Choroid plexus epithelial cell (primary cell): ENCODE results near the gene TRAF5.
A peak's percentile ranks its signal among the peaks of the same experiment; 100 is the strongest.

Experiments
- DNase-seq: peaks from one replicate; pipeline ENCODE4 v3.0.0-alpha.2; 2010; ENCODE audit warnings: low read depth
- H3K4me3 ChIP-seq: 2 replicates; pipeline ENCODE4 v1.5.1; 2011; ENCODE audit warnings: low read depth, mild to moderate bottlenecking, control low read depth, low read length, moderate library complexity
- CTCF ChIP-seq: conservative IDR thresholded peaks from 2 replicates; pipeline ENCODE4 v1.5.1; 2011; ENCODE audit warnings: low read depth, mild to moderate bottlenecking, control low read depth, inconsistent platforms, low read length, moderate library complexity

Gene TRAF5

GRCh38 chr1:211326528-211327345 lies at the start of gene TRAF5:
TRAF5 (plus strand) TSS chr1:211326833; CDS start chr1:211353240, 26,407 bp downstream.
- no peak for TF ChIP-seq CTCF
- peak; percentile 64 for DNase-seq
- peak within 1 kb of the TSS; percentile 81 for H3K4me3 ChIP-seq

DNA sequence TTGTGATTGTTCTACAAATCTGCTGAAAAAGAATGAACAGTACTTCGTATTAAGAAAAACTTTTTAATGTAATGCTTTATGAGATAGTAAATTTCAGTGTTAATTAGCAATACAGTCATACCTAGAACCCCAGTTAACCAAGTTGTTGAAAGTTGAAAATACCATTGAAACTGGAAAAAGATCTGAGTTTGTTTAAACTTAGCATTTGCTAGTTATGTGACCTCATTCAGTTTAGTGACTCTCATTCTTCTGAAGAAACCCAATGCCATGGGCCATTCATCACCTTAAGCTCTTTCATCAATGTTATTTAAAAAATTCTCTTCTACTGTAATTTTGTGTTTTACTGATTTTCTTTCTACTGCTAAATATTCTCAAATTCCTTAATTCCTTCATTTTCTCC lies 47.3 kb upstream of the TRAF5 start:
- DNase-seq, result no peak
- no peak for TF ChIP-seq CTCF

GRCh38 chr1:211280910-211281309 lies 45.7 kb upstream of the TRAF5 start:
- no peak overlapping the region for H3K4me3 ChIP-seq
- no peak for TF ChIP-seq CTCF
- DNase-seq, result no peak

More for the DNA sequence above, 47.3 kb upstream of the TRAF5 start:
- no peak overlapping the region for H3K4me3 ChIP-seq

DNA sequence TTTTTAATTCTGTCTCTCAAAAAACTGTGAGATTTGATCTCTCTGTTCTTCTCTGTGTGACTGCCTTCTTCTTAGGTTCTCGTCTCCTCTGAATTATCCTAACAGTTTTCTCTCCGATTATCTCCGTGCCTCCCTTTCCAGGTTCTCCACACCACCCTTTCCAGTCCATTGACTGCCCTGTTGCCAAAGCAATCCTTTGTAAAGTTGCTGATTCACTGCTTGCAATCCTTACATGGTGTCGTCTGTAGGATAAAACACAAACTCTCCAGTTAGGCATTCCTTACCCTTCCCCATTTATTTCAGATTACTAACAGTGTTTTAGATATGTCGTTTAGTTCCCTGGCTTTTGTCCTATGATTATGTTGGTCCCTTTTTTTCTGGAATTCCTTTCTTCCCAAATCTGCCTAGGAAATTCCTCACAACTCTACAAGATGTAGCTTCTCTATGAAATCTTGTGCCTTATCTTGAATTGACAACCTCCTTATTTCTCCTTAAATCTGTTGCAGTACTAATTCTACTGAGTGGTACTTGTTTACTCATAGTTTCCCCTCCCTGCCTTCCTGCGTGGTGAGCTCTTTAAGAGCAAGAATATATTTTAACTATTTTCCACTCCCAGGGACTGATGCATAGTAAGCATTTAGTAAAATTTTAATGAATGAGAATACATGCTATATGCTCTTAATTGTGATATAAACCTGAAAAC lies 45.2 kb upstream of the TRAF5 start:
- TF ChIP-seq CTCF, result no peak
- H3K4me3 ChIP-seq, result no peak overlapping the region
- peak; percentile 24 for DNase-seq

- TF ChIP-seq CTCF, result no peak
- DNase-seq, result no peak
Measured at GRCh38 chr1:211282023-211282373, 44.6 kb upstream of the TRAF5 start.

GRCh38 chr1:211285196-211285595 lies 41.4 kb upstream of the TRAF5 start:
- H3K4me3 ChIP-seq, result no peak overlapping the region
- DNase-seq, result no peak
- TF ChIP-seq CTCF, result no peak

More at GRCh38 chr1:211282023-211282373, 44.6 kb upstream of the TRAF5 start:
- no peak overlapping the region for H3K4me3 ChIP-seq

GRCh38 chr1:211287218-211287617 lies 39.4 kb upstream of the TRAF5 start:
- TF ChIP-seq CTCF, result no peak
- H3K4me3 ChIP-seq, result no peak overlapping the region
- DNase-seq, result no peak
